NCI-H345 treated with DMSO at 0.1 percent for 48 hours (cell line): ENCODE data around the gene DRP2.
A peak's percentile ranks its signal among the peaks of the same experiment; 100 is the strongest.
"Not testable (repeated sequence)": the region's sequence is repeated elsewhere in the genome, so short reads cannot be mapped to it uniquely, and the experiment has no call there.

Experiments
- DNase-seq: peaks from one replicate; lab custom pipeline; 2025; ENCODE audit not compliant: unreplicated experiment; lab: John Stamatoyannopoulos, UW

The DRP2 gene

DNA sequence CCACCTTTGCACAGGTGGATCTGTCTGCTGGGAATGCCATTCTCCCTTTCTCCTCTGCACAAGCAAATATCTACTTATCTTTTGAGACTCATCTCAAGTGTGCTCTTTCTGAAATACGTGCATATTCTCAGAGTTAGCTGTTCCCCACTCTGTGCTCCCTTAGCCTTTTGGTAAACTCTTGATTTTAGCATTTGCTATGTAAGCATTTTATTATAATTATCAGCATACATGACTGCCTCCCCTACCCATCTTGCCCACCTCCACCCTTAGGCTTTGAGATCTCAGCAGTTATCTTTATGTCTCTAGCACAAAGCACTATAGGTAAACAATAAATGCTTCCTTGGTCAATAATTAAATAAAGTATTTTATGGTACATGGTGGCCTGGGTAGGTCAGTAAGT lies 11.5 kb downstream of the DRP2 start:
- DNase-seq, result no peak

DNA sequence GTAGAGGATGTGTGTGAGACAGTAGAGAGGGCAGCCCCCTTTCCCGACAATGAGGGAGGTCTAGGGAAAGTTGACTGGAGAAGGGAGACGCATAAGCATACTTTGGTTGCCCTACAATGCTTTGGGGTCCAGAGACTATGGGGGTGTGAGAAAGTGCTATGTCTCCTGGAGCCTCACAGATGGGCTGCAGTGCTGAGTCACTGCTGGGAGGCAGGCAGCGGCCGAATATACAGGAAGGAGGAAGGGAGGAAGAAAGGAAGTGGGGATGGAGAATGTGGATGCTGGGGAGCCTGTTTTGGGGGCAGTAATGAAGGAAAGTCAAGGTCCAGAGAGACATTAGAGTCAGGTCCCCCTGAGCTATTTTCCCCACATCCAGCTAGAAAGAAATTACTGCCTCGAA lies 12.7 kb downstream of the DRP2 start:
- no peak for DNase-seq

DNA sequence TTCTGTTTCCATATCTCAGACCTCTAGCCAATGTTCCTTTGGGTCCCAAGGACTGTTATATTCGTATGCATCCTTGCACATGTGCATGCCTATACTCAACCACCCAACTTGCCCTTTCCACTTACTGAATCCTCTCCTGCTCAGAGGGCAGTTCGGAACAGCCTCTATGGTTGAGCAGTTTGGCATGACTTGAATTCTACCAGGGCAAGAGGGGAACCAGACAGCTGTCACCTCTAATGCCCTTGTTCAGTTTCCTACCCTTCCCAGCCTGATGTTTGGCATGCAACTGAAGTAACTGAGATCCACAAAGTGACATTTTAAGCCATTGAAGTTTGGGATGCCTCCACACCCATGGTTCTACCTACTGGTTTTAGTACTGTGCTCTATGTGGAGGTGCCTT lies 17.5 kb downstream of the DRP2 start:
- no peak for DNase-seq

DNA sequence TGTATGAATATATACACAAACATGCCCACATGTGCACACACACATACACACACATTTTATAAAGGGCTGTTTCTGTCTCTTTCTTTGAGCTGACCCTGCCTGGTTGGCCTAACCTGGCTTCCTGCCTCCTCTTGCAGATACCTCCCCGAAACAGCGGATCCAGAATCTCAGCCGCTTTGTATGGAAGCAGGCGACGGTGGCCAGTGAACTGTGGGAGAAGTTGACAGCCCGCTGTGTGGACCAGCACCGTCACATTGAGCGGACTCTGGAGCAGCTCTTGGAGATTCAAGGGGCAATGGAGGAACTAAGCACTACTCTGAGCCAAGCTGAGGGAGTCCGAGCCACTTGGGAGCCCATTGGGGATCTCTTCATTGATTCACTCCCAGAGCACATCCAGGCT lies 21.9 kb downstream of the DRP2 start:
- no peak for DNase-seq

DNA sequence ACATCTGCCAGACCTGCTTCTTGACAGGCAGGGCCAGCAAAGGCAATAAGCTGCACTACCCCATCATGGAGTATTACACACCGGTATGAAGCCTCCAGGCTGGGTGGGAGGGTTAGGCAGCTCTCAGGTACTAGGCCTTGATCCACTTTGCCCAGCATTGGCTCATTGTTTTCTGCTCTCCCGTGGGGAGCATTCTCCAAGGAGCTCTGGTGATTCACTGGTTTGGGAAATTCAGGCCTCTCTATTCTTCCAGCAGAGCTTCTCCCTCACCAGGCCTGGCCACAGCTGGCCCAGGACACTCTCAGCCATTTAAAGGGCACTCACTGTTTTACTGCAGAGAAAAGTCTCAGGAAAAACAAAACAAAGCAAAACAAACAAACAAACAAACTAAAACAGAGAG lies 33.0 kb downstream of the DRP2 start:
- no peak for DNase-seq

DNA sequence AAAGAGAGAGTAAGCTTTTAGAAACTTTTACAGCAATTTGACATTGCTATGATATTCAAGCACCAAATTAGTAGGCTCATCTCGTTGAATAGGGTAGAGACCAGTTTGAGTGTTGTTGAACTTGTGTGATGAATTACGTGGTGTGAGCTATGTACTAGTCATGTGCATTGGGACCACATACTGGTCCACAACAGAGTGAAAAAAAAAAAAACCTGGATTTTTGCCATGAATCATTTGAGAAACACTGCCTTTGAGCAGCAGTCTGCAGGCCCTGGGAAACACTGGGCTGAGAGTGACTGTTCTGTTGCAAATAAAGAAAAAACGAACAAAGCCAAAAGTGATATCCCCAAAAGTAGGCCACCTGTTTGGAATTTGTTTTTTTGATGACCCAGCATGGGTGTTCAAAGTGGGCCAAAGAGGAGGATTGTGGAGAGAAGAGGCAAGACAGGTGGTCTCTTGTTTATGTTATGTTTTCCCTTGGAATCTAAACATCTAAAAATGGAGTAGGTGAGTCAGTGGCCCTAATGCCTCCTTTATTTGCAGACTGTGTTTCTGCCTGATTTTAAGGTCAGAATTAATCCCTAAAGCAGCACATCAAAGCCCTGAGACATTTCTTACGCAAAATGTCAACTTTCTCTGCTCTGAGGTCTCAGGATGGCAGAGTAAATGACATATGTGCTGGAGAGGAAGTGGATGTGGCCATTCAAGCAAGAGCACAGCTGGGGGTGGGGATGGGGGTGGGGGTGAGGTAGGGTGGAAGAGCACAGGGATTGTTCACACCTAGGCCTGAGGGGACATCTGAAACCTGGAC lies 38.1 kb downstream of the DRP2 start:
- no peak for DNase-seq

DNA sequence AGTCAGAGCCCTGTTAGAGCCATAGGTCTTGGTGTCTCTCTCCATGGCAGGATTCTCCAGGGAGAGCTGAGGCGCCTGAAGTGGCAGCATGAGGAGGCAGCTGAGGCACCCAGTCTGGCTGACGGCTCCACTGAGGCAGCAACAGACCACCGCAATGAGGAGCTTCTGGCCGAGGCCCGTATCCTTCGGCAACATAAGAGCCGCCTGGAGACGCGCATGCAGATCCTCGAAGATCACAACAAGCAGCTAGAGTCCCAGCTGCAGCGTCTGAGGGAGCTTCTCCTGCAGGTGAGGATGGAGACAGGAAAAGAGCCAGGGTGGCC lies 38.6 kb downstream of the DRP2 start:
- no peak for DNase-seq

DNA sequence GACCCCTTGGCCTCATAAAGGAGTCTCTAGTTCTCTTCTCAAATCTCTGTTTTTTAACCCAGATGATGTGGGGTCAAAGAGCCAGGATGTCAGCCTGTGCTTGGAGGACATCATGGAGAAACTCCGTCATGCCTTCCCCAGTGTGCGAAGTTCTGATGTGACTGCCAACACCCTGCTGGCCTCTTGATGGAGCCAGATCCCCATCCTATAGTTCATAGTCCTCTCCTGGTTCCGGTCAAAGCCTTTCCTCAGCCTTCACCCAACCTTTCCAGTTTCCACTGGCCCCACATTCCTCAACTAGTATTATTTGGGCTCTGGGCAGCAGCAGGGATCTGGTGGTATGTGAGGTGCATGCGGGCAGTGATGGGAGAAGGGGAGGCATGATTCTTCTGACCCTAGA lies 40.8 kb downstream of the DRP2 start:
- DNase-seq, result no peak

DNA sequence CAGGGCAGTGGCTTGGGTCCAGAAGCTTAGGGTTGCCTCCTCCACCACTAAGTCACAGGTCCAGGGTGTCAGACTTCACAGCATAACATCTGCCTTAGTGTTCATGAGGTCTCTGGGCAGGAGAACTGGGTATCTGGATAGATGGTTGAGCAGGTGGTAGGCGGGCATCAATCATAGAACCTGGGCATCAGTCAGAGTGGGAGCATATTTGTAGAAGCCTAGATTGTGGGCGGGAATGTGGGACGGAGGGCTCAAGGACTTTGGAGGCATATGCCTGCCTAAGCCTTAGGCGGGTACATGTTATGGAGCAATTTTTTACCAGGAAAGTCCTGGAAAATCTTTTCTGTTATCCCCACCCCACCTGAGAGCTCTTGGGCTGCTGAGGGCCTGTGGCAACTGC lies 43.0 kb downstream of the DRP2 start:
- no peak for DNase-seq

DNA sequence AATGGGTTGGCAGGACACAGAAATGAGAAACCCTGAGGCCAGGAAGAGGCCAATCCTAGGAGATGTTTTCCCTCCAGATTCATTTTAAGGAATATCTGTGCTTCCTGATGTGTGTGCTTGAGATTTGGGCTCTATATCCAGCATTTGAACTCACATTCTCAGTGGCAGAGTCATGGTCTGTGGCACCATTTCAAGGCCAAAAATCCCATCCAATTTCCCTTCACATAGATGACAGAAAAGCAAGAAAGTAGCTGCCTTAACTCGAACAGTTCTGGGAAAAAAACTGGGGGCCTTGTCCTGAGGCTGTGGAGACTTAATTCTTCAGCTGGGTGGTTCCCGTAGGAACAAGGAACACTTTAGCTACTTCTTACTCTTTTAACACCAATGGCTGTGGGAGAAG lies 44.2 kb downstream of the DRP2 start:
- no peak for DNase-seq

DNA sequence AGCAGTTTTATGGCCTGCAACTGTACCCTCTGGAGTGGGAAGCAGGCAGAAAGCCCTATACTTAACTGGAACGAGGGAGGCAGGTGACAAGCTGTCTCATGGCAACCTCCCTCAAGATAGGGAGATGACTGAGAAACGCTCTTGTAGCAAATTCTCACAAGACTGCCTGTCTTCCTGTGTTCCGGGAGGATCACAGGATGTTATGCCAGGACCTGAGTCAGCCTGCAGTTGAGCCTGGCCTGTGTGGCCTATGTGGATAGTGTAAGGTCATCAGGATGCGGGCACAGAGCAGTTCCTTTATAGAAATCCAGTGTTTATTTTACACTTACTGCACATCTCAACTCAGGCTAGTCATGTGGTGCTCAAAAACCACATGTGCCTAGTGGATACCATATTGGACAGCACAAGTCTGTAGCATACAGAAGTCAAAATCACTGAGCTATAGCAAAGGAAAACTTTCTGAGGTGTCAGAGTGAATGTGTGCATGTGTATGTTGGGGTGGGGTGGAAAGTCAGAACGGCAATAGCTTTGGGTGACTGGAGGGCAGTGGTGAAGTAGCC lies 46.4 kb downstream of the DRP2 start:
- no peak for DNase-seq

DNA sequence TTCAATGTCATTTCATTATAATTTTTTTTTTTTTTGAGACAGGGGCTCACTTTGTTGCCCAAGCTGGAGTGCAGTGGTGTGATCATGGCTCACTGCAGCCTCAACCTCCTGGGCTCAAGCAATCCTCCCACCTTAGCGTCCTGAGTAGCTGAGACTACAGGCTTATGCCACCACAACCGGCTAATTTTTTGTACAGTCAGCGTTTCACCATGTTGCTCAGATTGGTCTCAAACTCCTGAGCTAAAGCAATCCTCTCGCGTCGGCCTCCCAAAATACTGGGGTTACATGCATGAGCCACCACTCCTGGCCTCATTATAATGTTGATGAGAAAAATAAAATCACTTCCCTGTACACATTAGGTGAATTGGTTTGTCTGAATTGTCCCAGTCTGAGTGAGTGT lies 54.6 kb downstream of the DRP2 start:
- DNase-seq, result no peak

DNA sequence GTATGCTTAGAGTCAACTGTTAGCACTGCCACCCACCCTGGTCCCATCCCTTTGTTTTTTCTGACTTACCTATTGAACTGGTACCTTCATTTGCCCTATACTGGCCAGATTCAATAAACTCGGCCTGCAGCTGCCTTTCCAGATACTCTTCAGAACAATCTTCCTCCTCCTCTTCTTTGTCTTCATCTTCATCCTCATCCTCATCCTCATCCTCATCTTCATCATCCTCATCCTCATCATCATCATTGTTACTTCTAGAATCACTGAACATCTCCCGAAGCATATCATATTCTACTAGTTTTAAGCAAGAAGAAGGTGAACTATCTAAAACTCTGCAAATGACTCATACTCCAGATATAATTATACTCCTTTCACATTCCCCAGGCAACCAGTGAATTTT lies 56.7 kb downstream of the DRP2 start:
- no peak for DNase-seq

DNA sequence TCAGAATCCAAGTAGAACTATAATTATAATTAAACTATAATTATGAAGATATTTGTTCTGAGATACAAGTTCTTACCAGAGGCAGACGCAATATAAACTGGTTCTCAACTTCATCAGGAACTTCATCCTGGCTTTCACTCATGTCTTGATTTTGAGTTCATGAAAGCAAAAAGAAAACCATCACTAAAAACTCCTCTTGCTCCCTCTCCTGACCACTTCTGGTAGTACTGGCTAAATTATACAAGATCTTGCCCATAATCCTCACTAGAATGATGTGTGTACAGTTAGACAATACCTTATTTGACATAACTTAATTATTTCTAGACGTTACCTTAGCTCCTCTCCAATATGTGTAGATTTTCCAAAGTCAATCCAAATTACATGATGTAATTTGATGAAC lies 67.8 kb downstream of the DRP2 start:
- DNase-seq, result peak; percentile 7

DNA sequence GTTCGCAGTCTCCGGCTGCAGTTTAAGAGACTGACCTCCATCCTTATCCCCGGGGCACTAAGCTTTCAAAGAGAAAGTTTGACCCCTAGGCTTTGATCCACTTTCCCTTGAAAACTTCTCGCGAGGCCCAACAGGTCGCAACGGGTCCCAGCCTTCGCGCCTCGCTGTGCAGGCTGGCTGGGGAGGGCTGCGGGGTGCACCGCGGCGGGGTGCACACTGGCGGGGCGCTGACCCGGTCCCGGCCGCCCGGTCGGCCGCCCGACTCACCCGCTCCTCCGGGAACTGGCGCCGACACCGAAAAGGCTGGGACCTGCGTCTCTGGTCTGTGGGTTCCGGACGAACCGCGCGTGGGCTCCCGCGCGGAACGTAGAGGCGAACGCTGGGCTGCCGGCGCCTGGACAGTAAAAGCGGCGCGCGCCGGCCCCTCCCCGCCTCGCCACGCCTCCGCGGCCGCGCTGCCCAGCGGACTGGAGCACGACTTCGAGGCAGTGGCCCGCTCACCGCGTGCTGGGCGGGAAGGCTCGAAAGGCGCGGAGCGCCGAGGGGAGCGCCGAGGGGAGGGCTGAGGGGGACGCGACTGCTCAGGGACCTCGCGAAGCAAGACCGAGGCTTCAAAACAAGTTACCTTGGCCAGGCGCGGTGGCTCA lies 71.5 kb downstream of the DRP2 start, which contains the start of gene TAF7L:
Gene TAF7L (minus strand): TSS at position 378 of the 647 bp plus-strand sequence. CDS start 3,791 bp downstream, outside the sequence.
- no peak for DNase-seq

DNA sequence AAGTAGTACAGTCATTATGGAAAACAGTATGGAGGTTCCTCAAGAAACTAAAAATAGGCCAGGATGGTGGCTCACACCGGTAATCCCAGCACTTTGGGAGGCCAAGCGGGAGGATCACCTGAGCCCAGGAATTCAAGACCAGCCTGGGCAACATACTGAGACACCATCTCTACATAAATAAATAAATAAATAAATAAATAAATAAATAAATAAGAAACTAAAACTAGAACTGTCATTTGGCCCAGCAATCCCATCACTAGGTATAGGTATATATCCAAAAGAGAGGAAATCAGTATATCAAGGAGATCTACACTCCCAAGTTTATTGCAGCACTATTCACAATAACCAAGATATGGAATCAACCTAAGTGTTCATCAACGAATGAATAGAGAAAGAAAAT lies 76.0 kb downstream of the DRP2 start:
- not testable (repeated sequence) for DNase-seq

DNA sequence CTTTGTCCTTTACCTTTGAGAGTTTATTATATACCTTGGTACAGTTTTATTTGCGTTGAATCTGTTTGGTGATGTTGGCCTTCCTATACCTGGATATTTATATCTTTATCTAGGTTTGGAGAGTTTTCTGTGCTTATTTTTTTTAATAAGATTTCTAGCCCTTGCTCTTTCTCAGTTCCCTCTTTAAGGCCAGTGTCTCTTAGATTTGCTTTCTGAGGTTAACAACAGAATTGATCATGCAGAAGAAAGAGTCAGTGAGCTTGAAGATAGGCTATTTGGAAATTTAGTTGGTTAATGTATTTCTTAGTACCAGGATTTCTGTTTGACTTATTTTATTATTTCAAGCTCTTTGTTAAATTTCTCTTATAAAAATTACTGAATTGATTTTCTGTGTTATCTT lies 84.2 kb downstream of the DRP2 start:
- DNase-seq, result no peak
